ENCODE results near the gene HADH. TPM values are rescaled to one million over a fixed set of nuclear protein-coding genes. Genes with fewer than 3 reads are reported as not detected.

Gene HADH
- total RNA-seq, 1 donor, result 14.1 TPM

- DNase-seq (ENCODE audit: low read depth), result no peak
- no peak overlapping the region for H3K4me3 ChIP-seq (ENCODE audit: low read depth, low read length)
- no peak for TF ChIP-seq CTCF (IDR thresholded peaks at IDR 0.05; ENCODE audit: insufficient read depth, low read length)
Observed at GRCh38 chr4:108029731-108030130, 40.0 kb downstream of the HADH start.

GRCh38 chr4:108030332-108030731, 40.6 kb downstream of the HADH start:
- DNase-seq (ENCODE audit: low read depth), result peak; percentile 67
- H3K4me3 ChIP-seq (ENCODE audit: low read depth, low read length), result no peak overlapping the region
- peak; percentile 54 for TF ChIP-seq CTCF (IDR thresholded peaks at IDR 0.05; ENCODE audit: insufficient read depth, low read length)

GRCh38 chr4:108031427-108032083, 41.9 kb downstream of the HADH start:
- TF ChIP-seq CTCF (IDR thresholded peaks at IDR 0.05; ENCODE audit: insufficient read depth, low read length), result no peak
- no peak overlapping the region for H3K4me3 ChIP-seq (ENCODE audit: low read depth, low read length)
- DNase-seq (ENCODE audit: low read depth), result no peak

- no peak overlapping the region for H3K4me3 ChIP-seq (ENCODE audit: low read depth, low read length)
- DNase-seq (ENCODE audit: low read depth), result no peak
- TF ChIP-seq CTCF (IDR thresholded peaks at IDR 0.05; ENCODE audit: insufficient read depth, low read length), result no peak
Observed at GRCh38 chr4:108033348-108033747, 43.7 kb downstream of the HADH start.

GRCh38 chr4:108034565-108034964, 44.9 kb downstream of the HADH start:
- TF ChIP-seq CTCF (IDR thresholded peaks at IDR 0.05; ENCODE audit: insufficient read depth, low read length), result no peak
- no peak for DNase-seq (ENCODE audit: low read depth)
- H3K4me3 ChIP-seq (ENCODE audit: low read depth, low read length), result no peak overlapping the region

- no peak overlapping the region for H3K4me3 ChIP-seq (ENCODE audit: low read depth, low read length)
- no peak for DNase-seq (ENCODE audit: low read depth)
- no peak for TF ChIP-seq CTCF (IDR thresholded peaks at IDR 0.05; ENCODE audit: insufficient read depth, low read length)
Observed at GRCh38 chr4:108035691-108036090, 46.0 kb downstream of the HADH start.

- H3K4me3 ChIP-seq (ENCODE audit: low read depth, low read length), result no peak overlapping the region
- DNase-seq (ENCODE audit: low read depth), result no peak
- no peak for TF ChIP-seq CTCF (IDR thresholded peaks at IDR 0.05; ENCODE audit: insufficient read depth, low read length)
Observed at GRCh38 chr4:108036213-108036612, 46.5 kb downstream of the HADH start.
